Measurements from ENCODE around the gene STX17. TPM values are rescaled to one million over a fixed set of nuclear protein-coding genes. Genes with fewer than 3 reads are reported as not detected.

Gene STX17
- total and polyA plus RNA-seq, 2 donors (not counting 3 experiments of a cell fraction or from before 2014, with no cell fraction given) = 5.3 to 17.6 TPM

DNA sequence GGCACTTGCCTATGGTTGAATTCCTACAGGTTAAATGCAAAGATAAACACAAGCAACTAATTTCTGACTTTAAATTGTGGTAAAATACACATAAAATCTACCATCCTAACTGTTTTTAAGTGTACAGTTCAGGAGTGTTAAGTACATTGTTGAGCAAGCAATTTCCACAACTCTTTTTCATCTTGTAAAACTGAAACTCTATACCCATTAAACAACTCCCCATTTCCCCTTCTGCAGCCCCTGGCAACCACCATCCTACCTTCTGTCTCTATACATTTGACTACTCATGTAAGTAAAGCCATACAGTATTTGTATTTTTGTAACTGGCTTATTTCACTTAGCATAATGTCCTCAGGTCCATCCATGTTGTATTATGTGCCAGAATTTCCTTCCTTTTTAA is 38.5 kb upstream of the STX17 start:
- Histone ChIP-seq H3K27ac (ENCODE audit: insufficient read depth, low read depth, low read length) (no peak overlapping the region), H3K9ac (replicated peaks; ENCODE audit: extremely low read depth, insufficient read depth, low read length) (no peak overlapping the region), H3K79me2 (ENCODE audit: control insufficient read depth, insufficient read depth, low read length) (no peaks in the 10 kb centered on the region), H3K4me2 (ENCODE audit: insufficient read depth, low read length) (no peak overlapping the region), H3K9me3 (replicated peaks; ENCODE audit: control insufficient read depth, insufficient read depth, low read length) (no peaks in the 10 kb centered on the region), H3K4me3 (replicated peaks in 1 of 3; ENCODE audit: insufficient read depth in 1 of 3, low read depth in 1 of 3, low read length in 3 of 3) (no peak overlapping the region), H3K9me1 (replicated peaks; ENCODE audit: control insufficient read depth, extremely low read depth, insufficient read depth, low read length) (no peaks in the 10 kb centered on the region), H2AFZ (ENCODE audit: low read depth, low read length) (no peak overlapping the region), H3K4me1 (ENCODE audit: control insufficient read depth, extremely low read depth, insufficient read depth, low read length) (no peaks in the 10 kb centered on the region), H4K20me1 (replicated peaks; ENCODE audit: control insufficient read depth, extremely low read depth, insufficient read depth, low read length) (no peaks in the 10 kb centered on the region), H3K27me3 (ENCODE audit: control insufficient read depth in 2 of 2, insufficient read depth in 2 of 2, low read length in 2 of 2) (peaks cover 1 to 4% of the 10 kb centered on the region in 2 experiments), H3K36me3 (ENCODE audit: control insufficient read depth in 2 of 2, extremely low read depth in 1 of 2, insufficient read depth in 2 of 2, low read length in 2 of 2) (no peaks in the 10 kb centered on the region)
- no TSS peak for BruUV-seq (replicated peaks)
- intact Hi-C loops (cut with micrococcal nuclease) (no loop called here), dilution Hi-C loops (cut with MboI; ENCODE audit: extremely low pct_ligation_motif_present, low sequenced_read_pairs) (no loop called here)
- TF ChIP-seq MYC (IDR thresholded peaks at IDR 0.05; ENCODE audit: low read depth, low read length) (no peak), FOS (IDR thresholded peaks at IDR 0.05; ENCODE audit: borderline replicate concordance, insufficient read depth, low read length) (no peak), POLR2A (IDR thresholded peaks at IDR 0.05; ENCODE audit: low read depth, low read length) (no peak), EZH2 (IDR thresholded peaks at IDR 0.05; ENCODE audit: borderline replicate concordance, low read depth, low read length, severe bottlenecking) (no peak), JUN (IDR thresholded peaks at IDR 0.05; ENCODE audit: borderline replicate concordance, insufficient read depth, insufficient read length, low read depth) (no peak), GATA2 (IDR thresholded peaks at IDR 0.05; ENCODE audit: insufficient read depth, insufficient read length, low read depth, low read length) (no peak), POLR2AphosphoS5 (IDR thresholded peaks at IDR 0.05; ENCODE audit: insufficient read depth, low read depth, low read length) (no peak)
- TF ChIP-seq, protein P1, sequence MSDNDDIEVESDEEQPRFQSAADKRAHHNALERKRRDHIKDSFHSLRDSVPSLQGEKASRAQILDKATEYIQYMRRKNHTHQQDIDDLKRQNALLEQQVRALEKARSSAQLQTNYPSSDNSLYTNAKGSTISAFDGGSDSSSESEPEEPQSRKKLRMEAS (IDR thresholded peaks at IDR 0.05; ENCODE audit: insufficient read depth, insufficient read length) = no peak
- TF ChIP-seq, protein P2, sequence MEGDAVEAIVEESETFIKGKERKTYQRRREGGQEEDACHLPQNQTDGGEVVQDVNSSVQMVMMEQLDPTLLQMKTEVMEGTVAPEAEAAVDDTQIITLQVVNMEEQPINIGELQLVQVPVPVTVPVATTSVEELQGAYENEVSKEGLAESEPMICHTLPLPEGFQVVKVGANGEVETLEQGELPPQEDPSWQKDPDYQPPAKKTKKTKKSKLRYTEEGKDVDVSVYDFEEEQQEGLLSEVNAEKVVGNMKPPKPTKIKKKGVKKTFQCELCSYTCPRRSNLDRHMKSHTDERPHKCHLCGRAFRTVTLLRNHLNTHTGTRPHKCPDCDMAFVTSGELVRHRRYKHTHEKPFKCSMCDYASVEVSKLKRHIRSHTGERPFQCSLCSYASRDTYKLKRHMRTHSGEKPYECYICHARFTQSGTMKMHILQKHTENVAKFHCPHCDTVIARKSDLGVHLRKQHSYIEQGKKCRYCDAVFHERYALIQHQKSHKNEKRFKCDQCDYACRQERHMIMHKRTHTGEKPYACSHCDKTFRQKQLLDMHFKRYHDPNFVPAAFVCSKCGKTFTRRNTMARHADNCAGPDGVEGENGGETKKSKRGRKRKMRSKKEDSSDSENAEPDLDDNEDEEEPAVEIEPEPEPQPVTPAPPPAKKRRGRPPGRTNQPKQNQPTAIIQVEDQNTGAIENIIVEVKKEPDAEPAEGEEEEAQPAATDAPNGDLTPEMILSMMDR (IDR thresholded peaks at IDR 0.05; ENCODE audit: extremely low read depth in 1 of 2, insufficient read depth in 1 of 2, low read depth in 1 of 2, low read length in 2 of 2) = no peak
- no peak for DNase-seq (ENCODE audit: low read depth, low spot score)
- ChIA-PET CTCF (interaction anchor here (1.2 to 1.4 kb wide), 2 partner anchors 9 to 10 kb away, joined by 3 read pairs; no protein-coding TSS in a partner anchor), POLR2A (no interaction called here)
- no peak for FAIRE-seq
